MCF 10A (cell line): ENCODE data around the gene COQ8A. TPM values are rescaled to one million over a fixed set of nuclear protein-coding genes. Genes with fewer than 3 reads are reported as not detected.

ENCODE experiments used
- BruUV-seq: library from RNA; stranded (reverse); fragments of 400-500 nt; replicated peaks from 2 replicates; lab custom pipeline; 2021; lab: Mats Ljungman, UMichigan
- CTCF ChIA-PET: fragments of 300-600 bp; sonication (Branson Sonifier 250); formaldehyde crosslinking; extraction: SDS; loops from one replicate; lab custom pipeline; 2021; ENCODE audit warnings: antibody characterized with exemption, inconsistent platforms; lab: Yijun Ruan, JAX
- POLR2A ChIA-PET: fragments of 300-600, 350-650 bp; sonication (Branson Sonifier 250); formaldehyde crosslinking; extraction: SDS; loops from one replicate; lab custom pipeline; 2020; ENCODE audit warnings: antibody characterized with exemption, inconsistent platforms; lab: Yijun Ruan, JAX
- DNase-seq: peaks from one replicate; pipeline ENCODE4 v3.0.0-alpha.2; 2018; ENCODE audit not compliant: unreplicated experiment
- H3K27ac Mint-ChIP-seq: one replicate; pipeline ENCODE4 v1.8.0; 2022; ENCODE audit warnings: mild to moderate bottlenecking, low read depth, mixed read lengths; ENCODE audit not compliant: unreplicated experiment
- H3K27me3 Mint-ChIP-seq: one replicate; pipeline ENCODE4 v1.8.0; 2022; ENCODE audit warnings: mixed read lengths; ENCODE audit not compliant: insufficient read depth, unreplicated experiment
- H3K36me3 Mint-ChIP-seq: one replicate; pipeline ENCODE4 v1.8.0; 2022; ENCODE audit warnings: mild to moderate bottlenecking, moderate library complexity, mixed read lengths; ENCODE audit not compliant: insufficient read depth, unreplicated experiment
- H3K4me1 Mint-ChIP-seq: one replicate; pipeline ENCODE4 v1.8.0; 2022; ENCODE audit warnings: mixed read lengths; ENCODE audit not compliant: insufficient read depth, unreplicated experiment
- H3K4me3 Mint-ChIP-seq: one replicate; pipeline ENCODE4 v1.8.0; 2022; ENCODE audit warnings: mild to moderate bottlenecking, moderate library complexity, mixed read lengths; ENCODE audit not compliant: unreplicated experiment
- H3K9me3 Mint-ChIP-seq: one replicate; pipeline ENCODE4 v1.8.0; 2022; ENCODE audit warnings: mixed read lengths; ENCODE audit not compliant: unreplicated experiment
- intact Hi-C: fragments of 100-400 bp; cut with micrococcal nuclease; formaldehyde crosslinking; loops from 2 replicates; pipeline ENCODE4 v1.14.1; 2022
- total RNA-seq: library from RNA; stranded (reverse); gene quantifications from 2 replicates; pipeline ENCODE4 v1.2.3, GENCODE V29; 2022
- TF ChIP-seq, protein P1 (sequence below): fragments of 200-600 bp; IDR thresholded peaks from one replicate; pipeline ENCODE4 v1.8.0; 2022; ENCODE audit warnings: antibody characterized with exemption, mild to moderate bottlenecking; ENCODE audit not compliant: unreplicated experiment

The COQ8A gene
- total RNA-seq, 1 experiment from 2014 or later, result 26.4 TPM

DNA sequence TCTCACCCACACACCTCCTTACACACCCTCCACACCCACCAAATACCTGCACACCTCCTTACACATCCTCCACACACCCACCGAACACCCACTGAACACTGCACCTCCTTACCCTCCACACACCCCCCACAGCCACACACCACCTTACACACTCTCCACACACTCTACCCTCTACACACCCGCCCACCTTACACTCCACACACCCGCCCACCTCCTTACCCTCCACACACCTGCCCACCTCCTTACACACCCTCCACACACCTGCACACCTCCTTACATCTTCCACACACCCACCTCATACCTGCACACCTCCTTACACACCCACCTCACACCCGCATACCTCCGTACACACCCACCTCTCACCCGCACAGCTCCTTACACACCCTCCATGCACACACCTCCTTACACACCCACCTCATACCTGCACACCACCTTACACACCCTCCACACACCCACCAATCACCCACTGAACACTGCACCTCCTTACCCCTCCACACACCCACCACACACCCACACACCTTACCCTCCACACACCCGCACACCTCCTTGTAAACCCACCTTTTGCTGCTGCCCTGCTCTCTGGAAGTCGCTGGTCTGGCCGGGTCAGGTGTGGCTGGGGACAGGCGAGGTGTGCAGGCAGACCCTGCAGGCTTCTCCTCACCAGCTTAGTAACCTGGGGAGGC is 38.5 kb downstream of the COQ8A start:
- Mint-ChIP-seq H3K27ac (no peak overlapping the region), H3K4me1 (peaks cover 15% of the 10 kb centered on the region), H3K36me3 (peaks cover 58% of the 10 kb centered on the region), H3K4me3 (no peak overlapping the region), H3K9me3 (no peaks in the 10 kb centered on the region), H3K27me3 (no peaks in the 10 kb centered on the region)
- intact Hi-C loops, result no loop called here
- POLR2A ChIA-PET, result no interaction called here
- DNase-seq, result no peak
- TF ChIP-seq, protein P1, sequence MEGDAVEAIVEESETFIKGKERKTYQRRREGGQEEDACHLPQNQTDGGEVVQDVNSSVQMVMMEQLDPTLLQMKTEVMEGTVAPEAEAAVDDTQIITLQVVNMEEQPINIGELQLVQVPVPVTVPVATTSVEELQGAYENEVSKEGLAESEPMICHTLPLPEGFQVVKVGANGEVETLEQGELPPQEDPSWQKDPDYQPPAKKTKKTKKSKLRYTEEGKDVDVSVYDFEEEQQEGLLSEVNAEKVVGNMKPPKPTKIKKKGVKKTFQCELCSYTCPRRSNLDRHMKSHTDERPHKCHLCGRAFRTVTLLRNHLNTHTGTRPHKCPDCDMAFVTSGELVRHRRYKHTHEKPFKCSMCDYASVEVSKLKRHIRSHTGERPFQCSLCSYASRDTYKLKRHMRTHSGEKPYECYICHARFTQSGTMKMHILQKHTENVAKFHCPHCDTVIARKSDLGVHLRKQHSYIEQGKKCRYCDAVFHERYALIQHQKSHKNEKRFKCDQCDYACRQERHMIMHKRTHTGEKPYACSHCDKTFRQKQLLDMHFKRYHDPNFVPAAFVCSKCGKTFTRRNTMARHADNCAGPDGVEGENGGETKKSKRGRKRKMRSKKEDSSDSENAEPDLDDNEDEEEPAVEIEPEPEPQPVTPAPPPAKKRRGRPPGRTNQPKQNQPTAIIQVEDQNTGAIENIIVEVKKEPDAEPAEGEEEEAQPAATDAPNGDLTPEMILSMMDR, result no peak
- CTCF ChIA-PET, result no interaction called here
- no TSS peak for BruUV-seq

DNA sequence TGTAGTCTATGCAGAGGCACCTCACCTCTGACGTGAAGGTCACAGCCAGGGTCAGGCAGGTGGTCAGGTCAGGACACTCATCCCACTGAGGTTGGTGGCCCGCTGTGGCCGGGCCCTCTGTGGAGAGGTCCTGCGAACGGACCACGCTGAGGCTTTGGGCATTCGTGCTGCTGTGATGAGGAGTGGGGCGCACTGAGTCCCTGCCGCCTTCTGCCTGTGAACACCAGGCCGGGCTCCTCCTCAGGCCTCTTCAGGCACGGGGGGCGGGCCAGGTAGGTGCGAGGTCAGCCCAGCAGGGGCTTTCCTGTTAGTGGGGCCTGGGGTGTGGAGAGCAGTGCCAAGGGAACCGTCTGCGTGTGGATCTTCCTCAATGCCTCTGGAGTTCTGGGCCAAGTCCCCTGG is 39.0 kb downstream of the COQ8A start:
- H3K9me3 Mint-ChIP-seq, result no peaks in the 10 kb centered on the region
- intact Hi-C loops, result no loop called here
- DNase-seq, result no peak
- H3K36me3 Mint-ChIP-seq, result peaks cover 60% of the 10 kb centered on the region
- H3K27me3 Mint-ChIP-seq, result no peaks in the 10 kb centered on the region
- ChIA-PET CTCF (no interaction called here), POLR2A (no interaction called here)
- no peak overlapping the region for H3K27ac Mint-ChIP-seq
- H3K4me3 Mint-ChIP-seq, result no peak overlapping the region
- TF ChIP-seq, protein P1, result no peak
- H3K4me1 Mint-ChIP-seq, result peaks cover 10% of the 10 kb centered on the region
- no TSS peak for BruUV-seq

DNA sequence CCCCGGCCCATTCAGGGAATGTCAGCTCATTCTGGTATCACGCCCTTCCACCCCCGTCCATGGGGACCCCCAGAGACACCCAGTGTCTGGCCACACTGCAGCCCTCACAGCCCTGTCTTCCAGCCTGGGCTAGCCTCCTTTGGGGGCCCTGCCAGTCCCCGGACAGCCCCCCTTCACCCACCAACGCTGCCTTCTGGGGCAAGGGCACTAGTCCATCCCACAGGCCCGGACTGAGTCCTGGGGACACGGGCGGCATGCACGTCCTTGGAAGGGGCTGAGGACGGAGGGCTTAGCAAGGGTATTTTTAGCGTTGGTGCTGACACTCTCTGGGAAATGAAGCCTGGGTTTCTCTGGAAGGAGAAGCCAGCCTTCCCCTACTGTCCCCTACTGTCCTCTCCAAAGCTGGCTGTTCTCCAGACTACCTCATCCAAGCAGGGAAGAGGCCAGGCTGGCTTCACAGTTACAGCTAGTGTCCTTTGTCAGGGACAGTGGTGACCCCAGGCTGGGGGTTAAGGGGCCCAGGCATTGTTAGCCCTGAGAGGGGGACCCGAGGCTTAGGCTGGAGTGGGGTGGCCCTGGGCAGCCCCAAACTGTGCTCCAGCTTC is 39.5 kb downstream of the COQ8A start:
- no TSS peak for BruUV-seq
- POLR2A ChIA-PET, result no interaction called here
- intact Hi-C loops, result no loop called here
- CTCF ChIA-PET, result interaction anchor here (0.6 kb wide), 1 partner anchor 549 kb away, joined by 3 read pairs; no protein-coding TSS in a partner anchor
- TF ChIP-seq, protein P1, result no peak
- Mint-ChIP-seq H3K27ac (no peak overlapping the region), H3K9me3 (no peaks in the 10 kb centered on the region), H3K36me3 (peaks cover 65% of the 10 kb centered on the region), H3K27me3 (no peaks in the 10 kb centered on the region), H3K4me3 (no peak overlapping the region), H3K4me1 (peaks cover 5% of the 10 kb centered on the region)
- no peak for DNase-seq

DNA sequence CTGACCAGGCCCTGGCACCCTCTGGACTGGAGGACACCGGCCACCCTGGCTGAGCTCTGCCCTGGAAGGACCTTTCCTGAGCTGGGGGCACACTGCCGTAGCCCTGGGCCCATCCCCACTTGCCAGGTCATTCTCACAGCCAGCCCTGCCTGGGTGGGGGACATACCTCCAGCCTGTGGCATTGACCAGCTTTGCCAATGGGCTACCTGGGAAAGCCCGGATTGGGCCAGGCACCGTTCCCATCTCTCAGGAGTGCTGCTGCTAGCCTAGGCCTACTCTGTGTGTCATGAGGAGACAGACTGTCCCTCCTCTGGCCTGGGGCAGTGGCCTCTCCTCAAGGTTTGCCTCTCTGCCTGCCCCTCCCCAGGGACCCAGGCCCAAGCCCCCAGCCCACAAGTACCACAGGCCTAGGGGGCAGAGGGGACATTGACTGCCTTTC is 40.0 kb downstream of the COQ8A start:
- intact Hi-C loops, result no loop called here
- H3K27ac Mint-ChIP-seq, result no peak overlapping the region
- no peak for DNase-seq
- ChIA-PET CTCF (interaction anchor here (0.6 kb wide), 2 partner anchors 351 to 550 kb away, joined by 3 read pairs; no protein-coding TSS in a partner anchor), POLR2A (no interaction called here)
- H3K36me3 Mint-ChIP-seq, result peaks cover 70% of the 10 kb centered on the region
- no peaks in the 10 kb centered on the region for H3K9me3 Mint-ChIP-seq
- H3K27me3 Mint-ChIP-seq, result no peaks in the 10 kb centered on the region
- TF ChIP-seq, protein P1, result no peak
- H3K4me3 Mint-ChIP-seq, result no peak overlapping the region
- BruUV-seq, result no TSS peak
- H3K4me1 Mint-ChIP-seq, result no peaks in the 10 kb centered on the region
